ENCODE data around the gene CAPN9. TPM values are rescaled to one million over a fixed set of nuclear protein-coding genes. Genes with fewer than 3 reads are reported as not detected.

The CAPN9 gene
- total RNA-seq, 2 experiments from 2014 or later = not detected

DNA sequence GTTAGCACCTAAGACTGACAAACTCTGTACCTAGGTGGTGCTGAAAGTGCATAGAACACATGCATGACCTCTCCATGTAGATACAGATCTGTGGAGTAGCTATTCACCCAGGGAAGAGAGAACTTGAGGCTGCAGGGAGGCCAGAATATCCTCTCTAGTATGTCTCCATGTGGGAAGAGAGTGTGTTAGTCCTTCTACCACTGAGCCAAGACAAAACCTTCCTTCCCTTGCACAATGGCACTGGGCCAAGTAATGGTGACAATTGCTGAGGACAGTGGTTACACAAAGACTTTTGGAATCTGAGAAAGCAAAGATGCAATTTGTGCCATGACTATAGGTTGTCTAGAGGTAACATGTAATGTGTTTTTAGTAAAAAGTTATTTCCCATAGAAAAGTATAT lies 68.8 kb downstream of the CAPN9 start:
- POLR2A ChIA-PET = no interaction called here
- ATAC-seq (ENCODE audit: low read depth) (no peak), DNase-seq (no peak)
- no peak overlapping the region for H3K4me3 Mint-ChIP-seq
- H3K36me3 Mint-ChIP-seq = no peaks in the 10 kb centered on the region
- no peaks in the 10 kb centered on the region for H3K4me1 Mint-ChIP-seq
- H3K27ac Mint-ChIP-seq = no peak overlapping the region
- H3K9me3 Mint-ChIP-seq = peaks cover 12% of the 10 kb centered on the region
- peaks cover 30% of the 10 kb centered on the region for H3K27me3 Mint-ChIP-seq

GRCh38 chr1:230818367-230818766 lies 71.2 kb downstream of the CAPN9 start:
- Mint-ChIP-seq H3K4me3 (no peak overlapping the region), H3K36me3 (no peaks in the 10 kb centered on the region), H3K9me3 (peaks cover 3% of the 10 kb centered on the region), H3K27ac (no peak overlapping the region), H3K27me3 (peaks cover 24% of the 10 kb centered on the region), H3K4me1 (no peaks in the 10 kb centered on the region)
- ATAC-seq (ENCODE audit: low read depth) (no peak), DNase-seq (no peak)
- POLR2A ChIA-PET = no interaction called here

GRCh38 chr1:230818901-230819300 lies 71.7 kb downstream of the CAPN9 start:
- Mint-ChIP-seq H3K4me1 (no peaks in the 10 kb centered on the region), H3K4me3 (no peak overlapping the region), H3K36me3 (no peaks in the 10 kb centered on the region), H3K27me3 (peaks cover 24% of the 10 kb centered on the region), H3K9me3 (peaks cover under 1% of the 10 kb centered on the region), H3K27ac (no peak overlapping the region)
- POLR2A ChIA-PET = no interaction called here
- no peak for DNase-seq
- ATAC-seq (ENCODE audit: low read depth) = no peak

DNA sequence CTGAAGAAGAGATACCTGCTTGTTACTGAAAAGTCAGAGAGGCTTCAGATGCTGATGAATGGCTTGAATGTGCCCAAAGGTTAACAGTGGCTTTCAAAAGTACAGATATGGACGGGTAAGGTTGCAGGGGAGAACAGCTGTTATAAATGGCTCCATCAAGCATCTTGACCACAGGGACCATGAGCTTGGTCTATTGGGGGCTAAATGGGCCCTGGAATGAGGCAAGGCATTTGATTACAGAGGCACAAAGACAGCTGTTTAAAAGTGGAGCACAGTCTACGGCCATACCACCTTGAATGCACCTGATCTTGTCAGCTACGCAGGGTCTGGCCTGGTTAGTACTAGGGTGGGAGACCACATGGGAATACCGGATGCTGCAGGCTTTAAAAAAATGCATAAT lies 72.8 kb downstream of the CAPN9 start:
- no peaks in the 10 kb centered on the region for H3K4me1 Mint-ChIP-seq

GRCh38 chr1:230820568-230820967 lies 73.4 kb downstream of the CAPN9 start:
- Mint-ChIP-seq H3K4me1 (no peaks in the 10 kb centered on the region), H3K27me3 (peaks cover 16% of the 10 kb centered on the region), H3K36me3 (no peaks in the 10 kb centered on the region), H3K9me3 (no peaks in the 10 kb centered on the region), H3K27ac (no peak overlapping the region), H3K4me3 (no peak overlapping the region)
- ATAC-seq (ENCODE audit: low read depth) (no peak), DNase-seq (no peak)
- POLR2A ChIA-PET = no interaction called here

More for the DNA sequence above, 72.8 kb downstream of the CAPN9 start:
- no peak for ATAC-seq (ENCODE audit: low read depth)
- H3K27me3 Mint-ChIP-seq = peaks cover 22% of the 10 kb centered on the region
- no peak overlapping the region for H3K27ac Mint-ChIP-seq
- DNase-seq = no peak
- H3K4me3 Mint-ChIP-seq = no peak overlapping the region
- no peaks in the 10 kb centered on the region for H3K36me3 Mint-ChIP-seq
- POLR2A ChIA-PET = no interaction called here
- no peaks in the 10 kb centered on the region for H3K9me3 Mint-ChIP-seq

DNA sequence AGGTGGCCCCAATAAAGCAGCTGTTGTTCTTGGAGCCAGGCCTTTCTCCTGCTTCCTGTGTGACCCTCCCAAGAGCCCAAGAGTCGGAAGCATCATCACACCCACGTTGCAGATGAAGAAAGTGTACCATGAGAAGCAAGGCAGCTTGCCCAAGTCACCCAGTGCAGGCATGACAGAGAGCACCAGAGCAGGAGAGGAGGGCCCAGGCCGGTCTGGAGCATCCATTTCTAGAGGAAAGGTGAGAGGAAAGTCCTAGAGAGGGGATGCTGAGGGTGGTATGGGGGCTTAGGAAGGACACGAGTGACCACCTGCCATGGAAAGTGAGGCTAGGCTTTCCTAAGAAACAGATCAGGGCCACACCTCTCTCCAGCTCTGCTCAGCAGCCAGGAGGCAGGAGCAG lies 74.2 kb downstream of the CAPN9 start:
- Mint-ChIP-seq H3K36me3 (no peaks in the 10 kb centered on the region), H3K27me3 (peaks cover 9% of the 10 kb centered on the region), H3K9me3 (no peaks in the 10 kb centered on the region), H3K4me3 (no peak overlapping the region), H3K27ac (no peak overlapping the region), H3K4me1 (no peaks in the 10 kb centered on the region)
- ATAC-seq (ENCODE audit: low read depth) = no peak
- POLR2A ChIA-PET = no interaction called here
- no peak for DNase-seq

DNA sequence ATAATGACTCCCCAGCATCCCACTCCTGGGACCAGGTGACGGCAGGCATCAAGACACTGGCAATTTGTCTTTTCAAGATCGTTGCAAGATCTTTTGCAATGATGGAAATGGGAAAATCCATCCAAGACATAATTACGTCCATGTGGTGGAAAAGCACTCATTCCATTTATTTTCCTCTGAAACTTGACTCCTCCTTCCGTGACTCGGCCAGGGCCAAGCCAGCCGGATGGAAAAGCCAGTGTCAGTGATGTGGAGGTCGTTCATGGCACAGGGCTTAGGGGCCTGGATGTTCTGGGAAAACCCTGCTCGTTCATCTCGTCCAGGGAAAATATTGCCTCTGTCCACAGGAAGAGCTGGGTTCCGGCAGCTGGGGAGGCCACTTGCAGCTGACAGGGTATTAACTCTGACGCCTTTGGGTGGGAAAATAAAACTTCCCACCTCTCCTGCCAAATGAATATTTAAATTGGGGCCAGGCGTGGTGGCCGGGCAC lies 74.9 kb downstream of the CAPN9 start:
- no peaks in the 10 kb centered on the region for H3K9me3 Mint-ChIP-seq
- no peaks in the 10 kb centered on the region for H3K4me1 Mint-ChIP-seq
- no peaks in the 10 kb centered on the region for H3K36me3 Mint-ChIP-seq
- ATAC-seq (ENCODE audit: low read depth) (no peak), DNase-seq (no peak)
- H3K27ac Mint-ChIP-seq = no peak overlapping the region
- H3K4me3 Mint-ChIP-seq = no peak overlapping the region
- POLR2A ChIA-PET = no interaction called here
- H3K27me3 Mint-ChIP-seq = peaks cover 9% of the 10 kb centered on the region

DNA sequence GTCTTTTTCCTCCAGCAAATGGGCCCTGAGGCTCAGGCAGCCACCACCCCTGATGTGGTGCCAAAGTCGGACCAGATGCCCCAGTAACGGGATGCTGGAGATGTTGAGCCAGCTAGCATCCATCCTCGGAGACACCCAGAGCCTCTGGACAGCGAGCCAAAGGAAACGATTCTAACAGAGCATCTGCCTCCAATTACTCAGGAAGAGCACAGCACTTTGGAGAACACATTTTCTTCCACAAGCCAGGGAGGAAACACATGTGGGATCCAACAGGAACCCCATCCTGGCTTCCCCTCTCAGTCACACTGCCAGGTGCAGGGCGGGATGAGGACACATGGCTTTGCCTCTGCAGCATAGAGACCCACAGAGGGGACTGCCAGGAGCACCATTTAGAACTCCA lies 76.2 kb downstream of the CAPN9 start:
- Mint-ChIP-seq H3K36me3 (no peaks in the 10 kb centered on the region), H3K4me3 (no peak overlapping the region)
- POLR2A ChIA-PET = no interaction called here

GRCh38 chr1:230823931-230824381 lies 76.8 kb downstream of the CAPN9 start:
- H3K27me3 Mint-ChIP-seq = peaks cover 2% of the 10 kb centered on the region
- H3K36me3 Mint-ChIP-seq = no peaks in the 10 kb centered on the region
- DNase-seq = no peak
- H3K4me1 Mint-ChIP-seq = no peaks in the 10 kb centered on the region
- H3K9me3 Mint-ChIP-seq = no peaks in the 10 kb centered on the region
- POLR2A ChIA-PET = no interaction called here
- ATAC-seq (ENCODE audit: low read depth) = no peak
- no peak overlapping the region for H3K4me3 Mint-ChIP-seq
- no peak overlapping the region for H3K27ac Mint-ChIP-seq

More for the DNA sequence above, 76.2 kb downstream of the CAPN9 start:
- H3K4me1 Mint-ChIP-seq = no peaks in the 10 kb centered on the region
- ATAC-seq (ENCODE audit: low read depth) (no peak), DNase-seq (no peak)
- peaks cover 2% of the 10 kb centered on the region for H3K27me3 Mint-ChIP-seq
- no peak overlapping the region for H3K27ac Mint-ChIP-seq
- no peaks in the 10 kb centered on the region for H3K9me3 Mint-ChIP-seq

- no peak for ATAC-seq (ENCODE audit: low read depth)
- no peak overlapping the region for H3K4me3 Mint-ChIP-seq
- H3K27me3 Mint-ChIP-seq = peaks cover 4% of the 10 kb centered on the region
- H3K27ac Mint-ChIP-seq = no peak overlapping the region
- DNase-seq = no peak
- POLR2A ChIA-PET = no interaction called here
- no peaks in the 10 kb centered on the region for H3K4me1 Mint-ChIP-seq
- no peaks in the 10 kb centered on the region for H3K9me3 Mint-ChIP-seq
- H3K36me3 Mint-ChIP-seq = no peaks in the 10 kb centered on the region
Measured at GRCh38 chr1:230824551-230824918, 77.3 kb downstream of the CAPN9 start.

DNA sequence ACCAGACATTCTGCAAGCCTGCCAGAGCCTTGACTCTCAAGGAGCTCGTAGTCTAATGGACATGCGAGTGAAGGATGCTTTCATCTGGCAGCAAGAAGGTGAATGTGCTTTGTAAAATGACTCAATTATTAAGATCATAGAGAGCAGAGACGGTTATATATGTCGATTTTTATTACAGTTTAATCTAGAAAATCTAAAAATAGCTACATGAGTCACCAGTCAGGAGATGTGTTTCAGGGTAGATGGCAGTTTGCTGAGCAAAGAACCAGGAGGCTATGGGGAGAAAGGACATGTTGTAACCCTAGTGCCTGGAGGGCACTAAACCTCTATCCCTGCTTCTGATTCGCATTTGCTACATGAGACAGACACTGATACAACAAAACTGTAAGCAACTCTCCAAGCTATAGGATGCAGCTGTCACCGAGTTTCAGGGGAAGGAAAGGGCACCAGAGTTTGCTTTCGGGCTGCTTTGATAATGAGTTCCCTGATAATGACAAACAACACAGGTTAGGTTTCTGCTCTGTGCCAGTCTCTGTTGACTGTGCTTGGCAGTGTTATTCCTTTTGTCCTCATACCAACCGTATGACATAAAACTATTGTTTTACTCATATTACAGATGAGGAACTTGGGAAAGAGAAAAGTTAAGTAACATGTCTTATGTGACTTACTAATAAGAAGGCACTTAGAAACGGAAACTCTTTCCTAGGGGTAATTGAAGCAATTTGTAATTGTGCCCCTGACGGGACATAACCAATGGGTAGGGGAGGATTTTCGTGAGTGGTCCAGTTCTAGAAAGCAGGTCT lies 77.9 kb downstream of the CAPN9 start:
- POLR2A ChIA-PET = no interaction called here
- ATAC-seq (ENCODE audit: low read depth) = no peak

DNA sequence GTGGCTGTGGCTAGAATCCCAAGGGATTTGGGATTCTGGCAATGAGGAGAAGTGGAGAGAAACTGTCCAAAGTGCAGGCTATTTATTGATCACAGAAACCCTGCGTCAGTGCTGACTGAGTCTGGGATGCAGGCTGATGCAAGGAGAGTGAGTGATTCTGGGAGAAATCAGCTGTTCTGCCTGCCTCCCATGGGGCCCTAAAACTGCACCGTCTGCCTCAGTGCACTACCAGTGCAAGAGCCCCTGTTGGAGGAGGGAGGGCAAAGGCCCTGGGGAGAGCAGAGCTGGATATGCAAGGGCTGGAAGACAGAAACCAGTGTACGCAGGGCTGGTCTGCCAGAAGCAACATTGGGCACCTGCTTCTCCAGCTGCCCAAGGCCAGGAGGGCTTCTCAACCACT lies 78.6 kb downstream of the CAPN9 start:
- Mint-ChIP-seq H3K9me3 (no peaks in the 10 kb centered on the region), H3K4me3 (no peak overlapping the region), H3K27me3 (peaks cover 2% of the 10 kb centered on the region), H3K36me3 (no peaks in the 10 kb centered on the region), H3K4me1 (no peaks in the 10 kb centered on the region), H3K27ac (no peak overlapping the region)
- ATAC-seq (ENCODE audit: low read depth) = no peak
- no peak for DNase-seq
- POLR2A ChIA-PET = no interaction called here

More for the DNA sequence above, 77.9 kb downstream of the CAPN9 start:
- no peak overlapping the region for H3K4me3 Mint-ChIP-seq
- no peaks in the 10 kb centered on the region for H3K9me3 Mint-ChIP-seq
- no peak for DNase-seq
- no peak overlapping the region for H3K27ac Mint-ChIP-seq
- H3K27me3 Mint-ChIP-seq = peaks cover 4% of the 10 kb centered on the region
- no peaks in the 10 kb centered on the region for H3K36me3 Mint-ChIP-seq
- no peaks in the 10 kb centered on the region for H3K4me1 Mint-ChIP-seq

DNA sequence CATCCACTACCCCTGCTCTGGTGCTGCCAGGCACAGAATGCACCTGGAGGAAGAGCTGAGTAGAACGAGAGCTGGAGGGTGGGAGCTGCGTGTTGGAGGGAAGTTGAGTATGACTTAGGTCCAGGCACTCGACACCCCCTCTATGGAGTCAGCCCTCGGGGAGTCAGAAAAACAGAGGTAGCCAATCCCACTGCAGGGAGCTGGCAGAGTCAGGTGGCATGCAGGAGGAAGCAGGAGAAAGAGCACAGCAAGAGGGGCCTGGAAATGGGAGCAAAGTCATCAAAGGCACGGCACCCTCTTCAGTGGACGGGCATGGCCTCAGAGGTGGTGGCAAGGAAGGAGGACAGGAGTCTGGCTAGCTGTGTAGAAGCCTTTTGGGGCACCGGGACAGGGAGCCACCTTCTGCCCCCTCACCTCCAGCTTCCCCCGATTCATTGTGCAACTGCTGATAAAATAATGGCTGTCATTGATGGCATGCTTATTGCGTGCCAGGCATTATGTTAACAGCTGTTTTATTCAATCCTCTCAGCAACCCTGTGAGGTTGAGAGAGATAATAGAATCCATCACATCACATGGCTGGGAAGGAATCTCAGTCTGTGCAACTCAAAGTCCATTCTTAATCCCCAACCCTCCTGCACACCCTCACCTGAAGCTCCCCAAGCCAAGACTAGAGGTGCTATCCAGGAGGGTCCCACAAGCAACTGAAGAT lies 79.1 kb downstream of the CAPN9 start:
- H3K27ac Mint-ChIP-seq = no peak overlapping the region

GRCh38 chr1:230827081-230827681 lies 80.0 kb downstream of the CAPN9 start:
- H3K27me3 Mint-ChIP-seq = peaks cover 2% of the 10 kb centered on the region
- no peaks in the 10 kb centered on the region for H3K4me1 Mint-ChIP-seq

More for the DNA sequence above, 79.1 kb downstream of the CAPN9 start:
- peaks cover 2% of the 10 kb centered on the region for H3K27me3 Mint-ChIP-seq
- POLR2A ChIA-PET = no interaction called here
- no peak for DNase-seq
- no peak for ATAC-seq (ENCODE audit: low read depth)
- no peaks in the 10 kb centered on the region for H3K4me1 Mint-ChIP-seq
- no peak overlapping the region for H3K4me3 Mint-ChIP-seq
- no peaks in the 10 kb centered on the region for H3K36me3 Mint-ChIP-seq
- H3K9me3 Mint-ChIP-seq = no peaks in the 10 kb centered on the region

More at GRCh38 chr1:230827081-230827681, 80.0 kb downstream of the CAPN9 start:
- ATAC-seq (ENCODE audit: low read depth) (no peak), DNase-seq (no peak)
- H3K4me3 Mint-ChIP-seq = no peak overlapping the region
- H3K36me3 Mint-ChIP-seq = no peaks in the 10 kb centered on the region
- no peak overlapping the region for H3K27ac Mint-ChIP-seq
- POLR2A ChIA-PET = no interaction called here
- H3K9me3 Mint-ChIP-seq = peaks cover 4% of the 10 kb centered on the region
